Transverse colon (tissue), 4 donors: ENCODE data around the gene NUB1. TPM values are rescaled to one million over a fixed set of nuclear protein-coding genes. Genes with fewer than 3 reads are reported as not detected.

ENCODE experiments used
- DNase-seq: peaks from one replicate; pipeline ENCODE4 v3.0.0-alpha.2; 2019
- H3K27ac ChIP-seq, 4 donors: fragments of 200-600 bp; sonication (generic); 2 replicates each; pipeline ENCODE4 v1.5.1; 2016 to 2018; ENCODE audit warnings: inconsistent platforms in 4 of 4
- H3K27me3 ChIP-seq: fragments of 200-600 bp; sonication (generic); 2 replicates; pipeline ENCODE4 v1.5.1; 2017; ENCODE audit warnings: inconsistent platforms
- H3K36me3 ChIP-seq, 4 donors: fragments of 200-600 bp; sonication (generic); 2 replicates each; pipeline ENCODE4 v1.5.1; 2017 to 2019; ENCODE audit warnings: inconsistent platforms in 4 of 4
- H3K4me1 ChIP-seq, 4 donors: fragments of 200-600 bp; sonication (generic); 2 replicates each; pipeline ENCODE4 v1.5.1; 2017 to 2020; ENCODE audit warnings: inconsistent platforms in 4 of 4
- H3K4me3 ChIP-seq, 4 donors: fragments of 200-600 bp; sonication (generic); 1 replicate in 1 of 4; 2 replicates in 3 of 4; pipeline versions ENCODE4 v1.5.1 to v1.6.1; 2017 to 2019; ENCODE audit warnings: inconsistent platforms in 4 of 4
- H3K9me3 ChIP-seq, 2 donors: fragments of 200-600 bp; sonication (generic); 2 replicates each; pipeline ENCODE4 v1.5.1; 2017 to 2019; ENCODE audit warnings: inconsistent platforms in 2 of 2
- EP300 ChIP-seq: sonication (generic); formaldehyde crosslinking; IDR thresholded peaks from one replicate; pipeline ENCODE4 v1.6.1; 2017; ENCODE audit warnings: antibody characterized with exemption, low read depth
- POLR2A ChIP-seq: fragments of 450-650 bp; IDR thresholded peaks from one replicate; pipeline ENCODE4 v1.6.1; 2016; ENCODE audit warnings: antibody characterized with exemption, mild to moderate bottlenecking, moderate library complexity
- POLR2AphosphoS5 ChIP-seq, 3 donors: sonication (generic); formaldehyde crosslinking; IDR thresholded peaks; one replicate each; pipeline ENCODE4 v1.6.1; 2016; ENCODE audit warnings: antibody characterized with exemption in 3 of 3
- WGBS, 2 donors: methylation state at CpG; one replicate each; pipeline ENCODE4 v1.1.5; 2018; ENCODE audit warnings: low coverage in 1 of 2; 5-methylcytosine and 5-hydroxymethylcytosine counted together
- in situ Hi-C, 4 donors: fragments of 200-750 bp; cut with MboI; loops; one replicate each; pipeline versions ENCODE4 v1.15.0 to v1.15.1; 2017; ENCODE audit warnings: low sequenced_read_pairs in 3 of 4, low pct_ligation_motif_present in 1 of 4, low pct_unique_long_range_greater_than_20kb in 1 of 4
- intact Hi-C: fragments of 100-400 bp; cut with DNase I; formaldehyde crosslinking; loops from one replicate; pipeline ENCODE4 v1.15.1; 2023; ENCODE audit warnings: low total_unique reads
- total RNA-seq, 4 donors: library from RNA; depleted of rRNA; stranded (reverse); fragments of >200 nt; gene quantifications; one replicate each; pipeline ENCODE4 v1.1.0, GENCODE V29; 2016
- TF ChIP-seq, protein P1 (sequence below), 5 experiments: fragments of 200-600 bp in 3 of 5; fragments of 450-650 bp in 2 of 5; sonication (generic) in 3 of 5; IDR thresholded peaks; 1 replicate in 2 of 5; 2 replicates in 3 of 5; pipeline ENCODE4 v1.5.1; 2016 to 2017; ENCODE audit warnings: antibody characterized with exemption in 5 of 5, inconsistent platforms in 3 of 5, mild to moderate bottlenecking in 2 of 5, moderate library complexity in 1 of 5

The NUB1 gene
- total RNA-seq, 4 donors from 2014 or later: 26.3 to 69.5 (median 56.4) TPM

DNA sequence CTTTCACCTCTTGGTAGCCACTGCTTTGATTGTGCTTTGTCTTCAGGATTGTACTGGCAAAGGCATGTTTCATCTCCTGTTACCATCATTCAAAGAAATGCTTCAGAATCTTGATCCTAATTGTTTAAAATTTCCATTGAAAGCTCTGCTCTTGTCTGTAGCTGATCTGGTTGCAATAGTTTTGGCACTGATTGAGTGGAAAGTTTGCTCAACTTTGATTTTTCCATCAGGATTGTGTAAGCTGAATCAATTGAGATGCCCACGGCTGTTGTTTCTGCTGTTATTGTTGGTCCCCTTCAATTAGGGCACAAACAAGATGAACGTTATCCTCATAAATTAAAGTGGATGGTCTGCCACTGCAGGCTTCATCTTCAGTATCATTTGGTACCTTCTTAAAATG, 14.6 kb upstream of the NUB1 start:
- no peak for TF ChIP-seq POLR2A
- TF ChIP-seq EP300: no peak
- no peak for TF ChIP-seq POLR2AphosphoS5 (IDR thresholded peaks at IDR 0.05)
- TF ChIP-seq, protein P1, sequence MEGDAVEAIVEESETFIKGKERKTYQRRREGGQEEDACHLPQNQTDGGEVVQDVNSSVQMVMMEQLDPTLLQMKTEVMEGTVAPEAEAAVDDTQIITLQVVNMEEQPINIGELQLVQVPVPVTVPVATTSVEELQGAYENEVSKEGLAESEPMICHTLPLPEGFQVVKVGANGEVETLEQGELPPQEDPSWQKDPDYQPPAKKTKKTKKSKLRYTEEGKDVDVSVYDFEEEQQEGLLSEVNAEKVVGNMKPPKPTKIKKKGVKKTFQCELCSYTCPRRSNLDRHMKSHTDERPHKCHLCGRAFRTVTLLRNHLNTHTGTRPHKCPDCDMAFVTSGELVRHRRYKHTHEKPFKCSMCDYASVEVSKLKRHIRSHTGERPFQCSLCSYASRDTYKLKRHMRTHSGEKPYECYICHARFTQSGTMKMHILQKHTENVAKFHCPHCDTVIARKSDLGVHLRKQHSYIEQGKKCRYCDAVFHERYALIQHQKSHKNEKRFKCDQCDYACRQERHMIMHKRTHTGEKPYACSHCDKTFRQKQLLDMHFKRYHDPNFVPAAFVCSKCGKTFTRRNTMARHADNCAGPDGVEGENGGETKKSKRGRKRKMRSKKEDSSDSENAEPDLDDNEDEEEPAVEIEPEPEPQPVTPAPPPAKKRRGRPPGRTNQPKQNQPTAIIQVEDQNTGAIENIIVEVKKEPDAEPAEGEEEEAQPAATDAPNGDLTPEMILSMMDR (IDR thresholded peaks at IDR 0.05): no peak
- Histone ChIP-seq H3K4me1 (no peaks in the 10 kb centered on the region), H3K4me3 (no peak overlapping the region), H3K27me3 (no peaks in the 10 kb centered on the region), H3K9me3 (no peaks in the 10 kb centered on the region), H3K36me3 (no peaks in the 10 kb centered on the region), H3K27ac (no peak overlapping the region)
- in situ Hi-C loops (no loop called here), intact Hi-C loops (no loop called here)
- 81 to 95% methylated on average over 2 of the region's 2 CpGs for WGBS, 2 donors
- DNase-seq: no peak

DNA sequence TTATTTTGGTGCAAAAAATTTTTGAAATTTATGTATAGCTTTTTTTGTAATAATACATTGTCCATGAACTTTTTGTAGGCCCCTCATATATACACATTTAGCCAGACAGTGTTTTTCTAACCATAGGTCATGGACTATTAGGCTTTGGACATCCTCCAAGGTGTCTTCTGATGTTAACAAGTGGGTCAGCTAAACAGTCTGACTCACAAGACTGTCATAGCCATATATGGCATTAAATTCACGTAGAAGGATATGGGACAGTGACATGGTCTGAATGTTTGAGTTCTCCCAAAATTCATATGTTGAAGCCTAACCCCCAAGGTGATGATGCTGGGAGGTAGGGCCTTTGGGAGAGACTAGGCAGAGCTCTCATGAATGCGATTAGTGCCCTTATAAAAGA, 14.0 kb upstream of the NUB1 start:
- TF ChIP-seq EP300 (no peak), POLR2A (no peak), POLR2AphosphoS5 (IDR thresholded peaks at IDR 0.05) (no peak)
- TF ChIP-seq, protein P1 (IDR thresholded peaks at IDR 0.05): no peak
- intact Hi-C loops (no loop called here), in situ Hi-C loops (no loop called here)
- Histone ChIP-seq H3K27me3 (no peaks in the 10 kb centered on the region), H3K9me3 (no peaks in the 10 kb centered on the region), H3K4me1 (no peaks in the 10 kb centered on the region), H3K27ac (no peak overlapping the region), H3K36me3 (no peaks in the 10 kb centered on the region), H3K4me3 (no peak overlapping the region)
- 65% methylated on average over 2 of the region's 2 CpGs; no CpG with 5 or more reads in 1 of the 2 donors for WGBS, 2 donors
- no peak for DNase-seq

DNA sequence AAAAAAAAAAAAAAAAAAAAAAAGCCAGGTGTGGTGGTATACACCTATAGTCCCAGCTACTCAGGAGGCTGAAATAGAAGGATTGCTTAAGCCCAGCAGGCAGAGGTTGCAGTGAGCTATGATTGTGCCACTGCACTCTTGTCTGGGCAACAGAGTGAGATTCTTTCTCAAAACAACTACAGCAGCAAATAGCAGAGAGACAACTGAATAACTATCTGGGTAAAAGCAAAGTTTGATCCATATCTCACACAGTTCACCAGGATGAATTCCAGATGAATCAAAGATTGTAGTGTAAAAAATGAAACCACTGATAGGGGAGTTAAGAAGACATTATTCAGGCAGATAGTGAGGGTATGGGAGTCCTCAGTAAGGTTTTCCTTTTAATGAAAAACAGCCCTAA, 11.4 kb upstream of the NUB1 start:
- in situ Hi-C loops (no loop called here), intact Hi-C loops (no loop called here)
- Histone ChIP-seq H3K9me3 (no peaks in the 10 kb centered on the region), H3K4me3 (no peak overlapping the region), H3K36me3 (no peaks in the 10 kb centered on the region), H3K27me3 (no peaks in the 10 kb centered on the region), H3K27ac (no peak overlapping the region), H3K4me1 (no peaks in the 10 kb centered on the region)
- DNase-seq: no peak
- TF ChIP-seq POLR2A (no peak), EP300 (no peak), POLR2AphosphoS5 (IDR thresholded peaks at IDR 0.05) (no peak)
- TF ChIP-seq, protein P1 (IDR thresholded peaks at IDR 0.05): no peak

DNA sequence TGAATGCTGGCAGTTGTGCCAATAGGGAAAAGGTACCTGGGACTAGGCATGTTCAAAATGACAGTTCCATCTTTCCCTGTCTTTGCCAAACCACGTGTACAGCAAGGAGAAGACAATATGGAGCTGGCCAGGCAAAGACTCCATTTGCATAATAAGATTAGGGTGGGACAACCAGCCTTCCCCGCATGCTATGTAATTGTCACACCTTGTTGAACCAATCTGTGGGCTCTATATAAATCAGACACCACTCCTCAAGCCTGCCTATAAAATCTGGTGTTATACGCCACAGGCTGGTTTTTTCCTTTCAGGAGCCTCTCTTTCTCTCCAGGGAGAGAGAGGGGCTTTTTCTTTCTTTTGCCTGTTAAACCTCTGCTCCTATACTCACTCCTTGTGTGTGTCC, 11.0 kb upstream of the NUB1 start:
- DNase-seq: no peak
- intact Hi-C loops: no loop called here
- Histone ChIP-seq H3K9me3 (no peaks in the 10 kb centered on the region), H3K27ac (no peak overlapping the region), H3K4me1 (no peaks in the 10 kb centered on the region), H3K4me3 (no peak overlapping the region), H3K27me3 (no peaks in the 10 kb centered on the region), H3K36me3 (no peaks in the 10 kb centered on the region)
- TF ChIP-seq EP300 (no peak), POLR2AphosphoS5 (IDR thresholded peaks at IDR 0.05) (no peak), POLR2A (no peak)
- TF ChIP-seq, protein P1 (IDR thresholded peaks at IDR 0.05): no peak
- in situ Hi-C loops: no loop called here
- WGBS, 2 donors: 67 to 75% methylated on average over 2 to 3 of the region's 3 CpGs
